ENCODE measurements around the gene MSTN. TPM values are rescaled to one million over a fixed set of nuclear protein-coding genes. Genes with fewer than 3 reads are reported as not detected.

Gene MSTN
- total RNA-seq, 1 experiment from 2014 or later: not detected

- Histone ChIP-seq H3K79me2 (ENCODE audit: insufficient read depth, low read length) (no peaks in the 10 kb centered on the region), H3K9me3 (ENCODE audit: control insufficient read depth, low read depth, low read length) (no peaks in the 10 kb centered on the region), H3K14ac (ENCODE audit: insufficient read depth, low read length) (no peak overlapping the region), H3K4me1 (ENCODE audit: insufficient read depth, low read length) (no peaks in the 10 kb centered on the region), H3K56ac (ENCODE audit: insufficient read length, low read depth, low read length) (no peak overlapping the region), H2BK120ac (ENCODE audit: low read depth, low read length, poor library complexity, severe bottlenecking) (no peak overlapping the region), H3K79me1 (ENCODE audit: insufficient read depth, low read depth, low read length, poor library complexity, severe bottlenecking) (no peaks in the 10 kb centered on the region), H3K27ac (ENCODE audit: insufficient read length, low read depth, low read length) (no peak overlapping the region), H4K5ac (ENCODE audit: insufficient read length, low read depth, low read length) (no peak overlapping the region), H3K18ac (ENCODE audit: insufficient read length, low read depth, low read length) (no peak overlapping the region), H4K91ac (ENCODE audit: insufficient read length, low read depth, low read length) (no peak overlapping the region), H2BK20ac (ENCODE audit: low read depth, low read length, poor library complexity, severe bottlenecking) (no peak overlapping the region), H3K4me2 (ENCODE audit: insufficient read depth, insufficient read length, low read length) (no peak overlapping the region), H2BK15ac (ENCODE audit: low read depth, low read length) (no peak overlapping the region), H4K20me1 (ENCODE audit: control insufficient read depth, insufficient read depth, insufficient read length) (no peaks in the 10 kb centered on the region), H3K23ac (ENCODE audit: insufficient read length, low read depth, low read length) (no peak overlapping the region), H3K23me2 (ENCODE audit: insufficient read length, low read depth, low read length, poor library complexity, severe bottlenecking) (no peaks in the 10 kb centered on the region), H3K27me3 (ENCODE audit: insufficient read depth, low read length) (no peaks in the 10 kb centered on the region), H3K4ac (ENCODE audit: low read depth, low read length) (no peak overlapping the region), H3K9ac (ENCODE audit: extremely low read depth, insufficient read length, low read length) (no peak overlapping the region), H3T11ph (ENCODE audit: low read length) (no peak overlapping the region), H4K8ac (replicated peaks; ENCODE audit: insufficient read length, low read depth, low read length) (no peak overlapping the region), H2BK12ac (ENCODE audit: insufficient read length, low read depth, low read length) (no peak overlapping the region), H2AFZ (ENCODE audit: low read length) (no peak overlapping the region), H2AK5ac (ENCODE audit: insufficient read length, low read length) (no peak overlapping the region), H2BK5ac (ENCODE audit: insufficient read length, low read length) (no peak overlapping the region)
- no peak overlapping the region for H3K27ac Mint-ChIP-seq
- H3K4me3 Mint-ChIP-seq: no peak overlapping the region
- DNase-seq: no peak
- no peaks in the 10 kb centered on the region for H3K36me3 Mint-ChIP-seq (ENCODE audit: insufficient read depth in 1 of 3, low read depth in 3 of 3)
- TF ChIP-seq, protein P1, sequence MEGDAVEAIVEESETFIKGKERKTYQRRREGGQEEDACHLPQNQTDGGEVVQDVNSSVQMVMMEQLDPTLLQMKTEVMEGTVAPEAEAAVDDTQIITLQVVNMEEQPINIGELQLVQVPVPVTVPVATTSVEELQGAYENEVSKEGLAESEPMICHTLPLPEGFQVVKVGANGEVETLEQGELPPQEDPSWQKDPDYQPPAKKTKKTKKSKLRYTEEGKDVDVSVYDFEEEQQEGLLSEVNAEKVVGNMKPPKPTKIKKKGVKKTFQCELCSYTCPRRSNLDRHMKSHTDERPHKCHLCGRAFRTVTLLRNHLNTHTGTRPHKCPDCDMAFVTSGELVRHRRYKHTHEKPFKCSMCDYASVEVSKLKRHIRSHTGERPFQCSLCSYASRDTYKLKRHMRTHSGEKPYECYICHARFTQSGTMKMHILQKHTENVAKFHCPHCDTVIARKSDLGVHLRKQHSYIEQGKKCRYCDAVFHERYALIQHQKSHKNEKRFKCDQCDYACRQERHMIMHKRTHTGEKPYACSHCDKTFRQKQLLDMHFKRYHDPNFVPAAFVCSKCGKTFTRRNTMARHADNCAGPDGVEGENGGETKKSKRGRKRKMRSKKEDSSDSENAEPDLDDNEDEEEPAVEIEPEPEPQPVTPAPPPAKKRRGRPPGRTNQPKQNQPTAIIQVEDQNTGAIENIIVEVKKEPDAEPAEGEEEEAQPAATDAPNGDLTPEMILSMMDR (conservative IDR thresholded peaks at IDR 0.05): no peak
- WGBS (ENCODE audit: extremely low coverage, insufficient read length, low lambda C conversion rate): no CpG with 5 or more reads among the region's 2 CpGs
- H3K9me3 Mint-ChIP-seq: no peaks in the 10 kb centered on the region
- H3K27me3 Mint-ChIP-seq (ENCODE audit: low read depth): no peaks in the 10 kb centered on the region; the same call in 1 of the 2 replicates
- H3K4me1 Mint-ChIP-seq: no peaks in the 10 kb centered on the region
Observed at GRCh38 chr2:190063624-190064023, 1.1 kb upstream of the MSTN start.
